HG03196 (cell line): ENCODE measurements around the gene MAP4K1.
A peak's percentile ranks its signal among the peaks of the same experiment; 100 is the strongest.
"Not testable (repeated sequence)": the region's sequence is repeated elsewhere in the genome, so short reads cannot be mapped to it uniquely, and the experiment has no call there.

Source experiments
- ATAC-seq: cut with Tn5 transposase; IDR thresholded peaks from one replicate; pipeline ENCODE4 v1.9.1; 2021; ENCODE audit not compliant: unreplicated experiment

The MAP4K1 gene

GRCh38 chr19:38629568-38629967 is 11.8 kb upstream of the MAP4K1 start:
- ATAC-seq: no peak

DNA sequence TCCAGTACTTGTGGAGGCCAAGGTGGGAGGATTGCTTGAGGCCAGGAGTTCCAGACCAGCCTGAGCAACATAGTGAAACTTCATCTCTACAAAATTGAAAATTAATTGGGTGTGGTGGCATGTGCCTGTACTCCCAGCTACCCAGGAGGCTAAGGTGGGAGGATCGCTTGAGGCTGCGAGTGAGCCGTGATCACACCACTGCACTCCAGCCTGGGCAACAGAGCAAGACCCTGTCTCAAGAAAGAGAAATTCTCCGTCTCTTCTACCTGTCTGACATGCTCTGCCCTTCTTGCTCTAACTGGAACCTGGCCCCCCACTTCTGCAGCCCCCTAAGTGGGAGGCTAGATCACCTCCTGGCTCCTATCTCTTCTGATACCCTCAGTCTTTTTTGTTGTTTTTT is 8.6 kb upstream of the MAP4K1 start:
- ATAC-seq: no peak

DNA sequence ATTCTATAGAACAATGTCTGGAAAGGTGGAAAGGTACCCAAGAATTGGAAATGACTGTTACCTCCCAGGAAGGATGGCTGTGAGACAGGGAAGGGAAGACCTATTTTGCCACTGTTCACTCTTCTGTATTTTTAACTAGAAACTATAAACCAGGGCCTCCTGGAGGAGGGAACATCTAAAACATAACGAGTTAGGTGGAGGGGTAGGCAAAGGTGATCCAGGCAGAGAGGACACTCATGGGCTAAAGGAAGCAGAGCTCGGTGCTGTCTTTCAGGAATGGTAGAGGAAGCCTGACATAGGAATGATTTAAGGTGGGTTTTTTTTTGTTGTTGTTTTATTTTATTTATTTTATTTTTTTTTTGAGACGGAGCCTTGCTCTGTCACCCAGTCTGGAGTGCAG is 7.1 kb upstream of the MAP4K1 start:
- no peak for ATAC-seq

GRCh38 chr19:38619361-38620174 is 1.8 kb upstream of the MAP4K1 start:
- no peak for ATAC-seq

DNA sequence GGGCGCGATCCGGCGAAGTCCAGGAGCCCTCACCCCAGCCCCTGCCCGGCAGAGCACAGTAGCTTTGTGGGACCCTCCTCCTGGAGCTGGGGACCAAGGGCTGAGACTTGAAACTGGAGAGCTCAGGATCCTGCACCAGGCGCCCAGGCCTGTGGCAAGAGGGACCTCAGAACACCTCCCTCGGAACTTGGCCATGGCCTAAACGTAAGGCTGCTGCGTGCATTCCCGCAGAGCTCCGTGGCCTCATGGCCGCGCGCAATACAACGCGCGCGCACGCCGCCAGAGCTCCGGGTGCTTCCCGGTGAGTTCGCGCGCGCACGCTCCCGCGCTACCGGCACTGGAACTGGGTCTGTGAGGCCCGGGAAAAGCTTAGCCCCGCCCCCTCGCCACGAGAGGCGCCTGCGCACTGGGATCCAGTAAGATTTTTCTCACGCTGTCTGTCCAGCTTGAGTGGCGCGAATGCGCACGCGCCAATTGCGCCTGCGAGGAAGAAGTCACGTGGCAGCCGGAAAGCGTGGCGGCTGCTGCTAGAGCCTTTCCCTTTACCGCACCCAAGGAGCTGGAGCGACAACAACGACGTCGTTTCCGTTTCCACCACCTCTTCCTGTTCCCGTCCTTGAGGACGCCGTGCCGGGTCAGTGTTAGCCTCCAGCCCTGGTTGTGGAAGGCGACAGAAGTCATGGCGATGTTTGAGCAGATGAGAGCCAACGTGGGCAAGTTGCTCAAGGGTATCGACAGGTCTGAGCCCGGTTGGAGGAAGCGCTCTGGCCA is 1.0 kb upstream of the MAP4K1 start, which contains the start of gene EIF3K:
Gene EIF3K, plus strand, starts transcription at position 599 of the 771 bp plus-strand sequence. Its CDS starts 81 bp downstream, at position 680.
- peak; percentile 64 for ATAC-seq

DNA sequence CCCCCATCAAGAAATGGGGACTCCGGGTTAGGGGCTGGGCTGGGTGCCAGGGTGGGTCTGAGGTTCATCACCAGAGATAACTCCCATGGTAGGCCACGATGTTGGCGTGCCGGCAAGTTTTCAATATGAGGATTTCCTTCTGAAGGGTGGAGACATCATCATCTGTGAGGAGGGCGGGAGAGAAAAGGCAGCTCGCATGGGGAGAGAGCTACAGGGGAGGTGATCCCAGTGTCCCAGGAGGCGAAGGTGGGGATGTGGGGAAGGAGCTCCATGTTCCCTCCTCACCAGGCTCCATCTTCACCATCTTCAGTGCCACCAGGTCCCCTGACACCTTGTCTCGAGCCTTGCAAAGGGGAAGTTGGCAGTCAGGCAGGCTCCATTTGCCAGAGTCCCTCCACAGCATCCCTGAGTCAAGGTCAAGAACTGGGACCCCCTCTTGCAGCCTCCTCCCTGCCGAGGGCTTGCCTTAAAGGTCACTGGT is 430 bp downstream of the MAP4K1 start:
- ATAC-seq: peak; percentile 0

- ATAC-seq: no peak
Observed at GRCh38 chr19:38616265-38616664, 1.5 kb downstream of the MAP4K1 start.

- ATAC-seq: no peak
Observed at GRCh38 chr19:38615007-38615581, 2.7 kb downstream of the MAP4K1 start.

DNA sequence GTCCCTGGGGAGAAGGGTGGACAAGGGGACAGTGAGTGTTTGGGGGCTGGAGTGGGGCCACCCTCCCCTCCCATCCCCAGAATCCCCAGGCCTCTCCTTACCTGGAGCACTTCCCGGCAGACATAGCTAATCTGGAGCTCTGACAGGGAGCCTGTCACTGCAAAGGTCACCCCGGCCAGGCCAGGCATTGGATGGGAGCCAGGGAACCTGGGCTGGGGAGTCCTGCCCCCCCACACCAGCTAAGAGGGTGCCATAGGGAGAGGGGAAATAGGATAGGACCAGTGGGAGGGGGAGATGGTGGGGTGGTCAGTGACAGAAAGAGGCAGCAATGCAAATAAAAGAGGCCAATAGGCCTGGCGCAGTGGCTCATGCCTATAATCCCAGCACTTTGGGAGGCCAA is 3.5 kb downstream of the MAP4K1 start:
- no peak for ATAC-seq

GRCh38 chr19:38606131-38606530 is 11.6 kb downstream of the MAP4K1 start:
- no peak for ATAC-seq

GRCh38 chr19:38602856-38603255 is 14.9 kb downstream of the MAP4K1 start:
- not testable (repeated sequence) for ATAC-seq

- no peak for ATAC-seq
Observed at GRCh38 chr19:38599722-38600121, 18.0 kb downstream of the MAP4K1 start.

DNA sequence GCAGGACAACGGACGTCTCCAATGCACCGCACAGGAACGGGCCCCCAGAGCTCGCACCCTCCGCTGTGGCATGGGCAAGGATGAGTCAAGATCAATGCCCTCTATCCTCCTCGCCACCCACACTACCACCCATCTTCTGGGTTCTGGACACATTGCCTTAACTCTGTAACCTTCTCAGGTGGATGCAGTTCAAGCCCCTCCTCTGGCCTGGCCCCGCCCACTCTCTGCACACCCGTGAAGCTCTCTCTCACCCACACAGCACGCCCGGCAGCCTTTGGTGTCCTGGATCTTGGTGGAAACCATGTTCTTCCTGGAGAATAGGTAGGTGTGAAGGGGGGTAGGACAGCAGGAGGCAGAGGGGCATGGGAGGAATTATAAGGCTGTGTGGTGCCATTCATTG is 20.7 kb downstream of the MAP4K1 start:
- ATAC-seq: no peak

DNA sequence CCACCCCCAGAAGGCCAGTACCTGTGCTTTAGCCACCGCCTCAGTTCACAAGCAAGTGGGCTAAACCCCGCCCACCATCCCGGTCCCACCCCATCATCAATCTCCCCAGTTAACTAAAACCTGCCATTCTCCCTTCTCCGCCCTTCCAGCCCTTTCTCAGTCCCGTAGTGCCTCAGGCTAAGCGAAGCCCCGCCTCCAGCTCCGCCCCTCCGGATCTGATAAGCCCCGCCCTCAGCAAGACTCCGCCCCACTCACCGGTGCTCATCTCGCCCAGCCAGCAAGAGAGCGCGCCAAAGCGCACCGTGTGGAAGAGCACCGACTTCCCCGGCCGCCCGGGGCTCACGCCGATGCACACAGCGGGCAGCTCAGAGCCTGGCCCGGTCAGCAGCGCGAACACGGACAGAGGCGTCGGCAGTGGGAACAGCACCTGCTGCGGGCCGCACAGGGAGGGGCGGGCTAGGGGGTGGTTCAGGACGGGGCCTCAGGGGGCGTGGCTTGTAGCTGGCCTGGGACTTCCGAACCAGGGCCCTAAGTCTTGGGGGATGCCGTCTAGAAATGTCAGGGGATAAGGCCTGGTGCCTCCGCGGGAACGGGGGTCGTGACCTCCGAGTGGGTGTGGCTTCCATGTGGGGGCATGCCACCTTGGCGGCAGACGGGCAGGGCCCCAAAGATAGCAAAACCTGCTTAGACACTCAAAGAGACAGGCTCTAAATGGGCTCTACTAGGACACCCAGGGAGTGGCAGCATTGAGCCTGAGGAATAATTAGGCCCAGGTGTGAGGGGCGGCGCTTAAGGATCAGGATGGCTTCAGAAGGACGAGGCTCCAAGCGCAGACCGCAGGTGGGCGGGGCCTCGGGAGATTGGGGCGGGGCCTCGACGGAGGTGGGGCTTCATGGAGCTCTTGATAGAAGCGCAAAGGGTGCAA is 21.4 kb downstream of the MAP4K1 start:
- ATAC-seq: no peak

DNA sequence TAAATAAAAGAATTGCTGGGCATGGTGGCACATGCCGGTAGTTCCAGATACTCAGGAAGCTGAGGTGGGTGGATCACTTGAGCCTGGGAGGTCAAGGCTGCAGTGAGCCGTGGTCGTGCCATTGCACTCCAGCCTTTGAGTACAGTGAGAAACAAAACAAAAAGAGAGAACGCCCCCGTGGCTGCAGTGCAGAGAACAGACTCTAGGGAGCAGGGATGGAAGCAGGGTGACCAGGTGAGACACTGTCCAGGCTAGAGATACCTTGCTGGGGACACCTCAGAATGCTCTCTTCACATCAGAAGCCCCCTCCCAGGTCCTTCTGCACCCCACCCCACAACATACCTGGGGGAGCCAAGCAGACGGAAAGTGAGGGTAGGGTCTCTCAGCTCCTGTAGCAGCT is 24.8 kb downstream of the MAP4K1 start:
- no peak for ATAC-seq

GRCh38 chr19:38588041-38588440 is 29.7 kb downstream of the MAP4K1 start:
- no peak for ATAC-seq

DNA sequence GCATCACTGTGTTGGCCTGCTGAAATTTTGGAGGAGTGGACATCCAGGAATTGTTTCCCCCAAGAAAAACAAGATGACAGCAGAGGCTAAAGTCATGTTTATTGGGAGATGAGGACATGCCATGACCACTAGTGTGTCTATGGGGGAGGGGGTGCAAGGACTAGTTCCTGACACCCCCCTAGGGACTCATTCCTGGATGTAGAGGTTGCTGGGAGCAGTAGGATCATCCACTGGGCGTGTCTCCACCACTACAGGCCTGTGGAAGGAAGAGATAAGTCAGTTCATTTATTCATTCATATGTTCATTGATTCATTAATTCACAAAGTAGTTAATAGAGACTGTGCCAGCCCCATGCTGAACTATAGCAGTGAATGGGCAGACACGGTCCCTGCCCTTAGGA is 30.2 kb downstream of the MAP4K1 start:
- ATAC-seq: no peak

GRCh38 chr19:38583985-38584305 is 33.8 kb downstream of the MAP4K1 start:
- no peak for ATAC-seq

DNA sequence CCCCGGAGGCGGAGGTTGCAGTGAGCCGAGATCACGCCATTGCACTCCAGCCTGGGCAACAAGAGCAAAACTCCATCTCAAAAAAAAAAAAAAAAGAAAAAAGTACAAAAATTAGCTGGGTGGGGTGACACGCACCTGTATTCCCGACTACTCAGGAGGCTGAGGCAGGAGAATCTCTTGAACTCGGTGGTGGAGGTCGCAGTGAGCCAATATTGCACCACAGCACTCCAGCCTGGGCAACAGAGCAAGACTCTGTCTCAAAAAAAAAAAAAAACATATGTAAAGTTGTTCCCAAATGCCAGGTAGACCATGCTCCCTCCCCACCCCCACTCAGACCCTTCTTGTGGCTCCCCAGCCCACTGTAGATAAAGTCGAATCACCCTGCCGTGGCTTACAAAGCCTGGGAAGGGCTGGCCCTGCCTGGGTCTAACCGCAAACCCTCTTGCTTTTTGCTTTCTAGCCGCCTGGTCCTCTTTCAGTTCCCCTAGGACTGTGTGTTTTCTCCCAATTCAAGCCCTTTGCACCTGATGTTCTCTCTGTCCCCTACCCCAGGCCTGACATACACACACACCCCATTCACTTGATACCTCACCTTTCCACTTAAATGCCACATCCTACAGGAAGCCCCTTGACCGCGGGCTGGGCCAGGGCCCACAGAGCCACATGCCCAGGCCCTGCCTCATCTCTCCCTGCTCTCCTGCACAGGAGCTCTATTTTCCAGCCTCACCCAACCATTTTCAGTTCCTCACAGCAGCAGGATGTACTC is 34.4 kb downstream of the MAP4K1 start:
- no peak for ATAC-seq

- no peak for ATAC-seq
Observed at GRCh38 chr19:38580080-38580479, 37.7 kb downstream of the MAP4K1 start.
